ENCODE data around the gene CD44. TPM values are rescaled to one million over a fixed set of nuclear protein-coding genes. Genes with fewer than 3 reads are reported as not detected.

CD44 gene
- total RNA-seq, 3 donors from 2014 or later (not counting 1 experiment from before 2014, with no cell fraction given): 354 to 638 (median 490) TPM

GRCh38 chr11:35255514-35255913, 116.5 kb downstream of the CD44 start:
- H3K9me3 ChIP-seq (ENCODE audit: control insufficient read depth, insufficient read depth, low read length): no peaks in the 10 kb centered on the region
- ATAC-seq (no peak), DNase-seq (no peak)
- TF ChIP-seq, protein P1, sequence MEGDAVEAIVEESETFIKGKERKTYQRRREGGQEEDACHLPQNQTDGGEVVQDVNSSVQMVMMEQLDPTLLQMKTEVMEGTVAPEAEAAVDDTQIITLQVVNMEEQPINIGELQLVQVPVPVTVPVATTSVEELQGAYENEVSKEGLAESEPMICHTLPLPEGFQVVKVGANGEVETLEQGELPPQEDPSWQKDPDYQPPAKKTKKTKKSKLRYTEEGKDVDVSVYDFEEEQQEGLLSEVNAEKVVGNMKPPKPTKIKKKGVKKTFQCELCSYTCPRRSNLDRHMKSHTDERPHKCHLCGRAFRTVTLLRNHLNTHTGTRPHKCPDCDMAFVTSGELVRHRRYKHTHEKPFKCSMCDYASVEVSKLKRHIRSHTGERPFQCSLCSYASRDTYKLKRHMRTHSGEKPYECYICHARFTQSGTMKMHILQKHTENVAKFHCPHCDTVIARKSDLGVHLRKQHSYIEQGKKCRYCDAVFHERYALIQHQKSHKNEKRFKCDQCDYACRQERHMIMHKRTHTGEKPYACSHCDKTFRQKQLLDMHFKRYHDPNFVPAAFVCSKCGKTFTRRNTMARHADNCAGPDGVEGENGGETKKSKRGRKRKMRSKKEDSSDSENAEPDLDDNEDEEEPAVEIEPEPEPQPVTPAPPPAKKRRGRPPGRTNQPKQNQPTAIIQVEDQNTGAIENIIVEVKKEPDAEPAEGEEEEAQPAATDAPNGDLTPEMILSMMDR (IDR thresholded peaks at IDR 0.05): no peak
- Mint-ChIP-seq H3K9me3 (no peaks in the 10 kb centered on the region), H3K27me3 (ENCODE audit: low read depth in 2 of 2) (peaks cover 0 to 3% of the 10 kb centered on the region in 2 donors), H3K27ac (no peak overlapping the region), H3K36me3 (no peaks in the 10 kb centered on the region), H3K4me1 (peaks cover 15 to 20% of the 10 kb centered on the region in 2 donors), H3K4me3 (no peak overlapping the region)
- 93% methylated on average over 2 of the region's 2 CpGs for WGBS (ENCODE audit: insufficient coverage)
- no peak overlapping the region for H3K27ac ChIP-seq (ENCODE audit: low read length)
- H3K27me3 ChIP-seq (ENCODE audit: control insufficient read depth, insufficient read depth, low read length): no peaks in the 10 kb centered on the region
- no peaks in the 10 kb centered on the region for H3K36me3 ChIP-seq (ENCODE audit: control insufficient read depth, insufficient read depth, low read length)
- intact Hi-C loops (cut with micrococcal nuclease): no loop called here
- H3K4me1 ChIP-seq (ENCODE audit: control insufficient read depth, insufficient read depth, low read length): peaks cover 4% of the 10 kb centered on the region
- H3K4me3 ChIP-seq (ENCODE audit: low read length): no peak overlapping the region

GRCh38 chr11:35256296-35256695, 117.3 kb downstream of the CD44 start:
- Histone ChIP-seq H3K9me3 (ENCODE audit: control insufficient read depth, insufficient read depth, low read length) (no peaks in the 10 kb centered on the region), H3K36me3 (ENCODE audit: control insufficient read depth, insufficient read depth, low read length) (no peaks in the 10 kb centered on the region), H3K4me3 (ENCODE audit: low read length) (no peak overlapping the region), H3K4me1 (ENCODE audit: control insufficient read depth, insufficient read depth, low read length) (peaks cover 4% of the 10 kb centered on the region), H3K27ac (ENCODE audit: low read length) (peak overlapping the region; percentile 56), H3K27me3 (ENCODE audit: control insufficient read depth, insufficient read depth, low read length) (no peaks in the 10 kb centered on the region)
- peaks cover 0 to 3% of the 10 kb centered on the region in 2 donors for H3K27me3 Mint-ChIP-seq (ENCODE audit: low read depth in 2 of 2)
- TF ChIP-seq, protein P1 (IDR thresholded peaks at IDR 0.05): no peak
- H3K36me3 Mint-ChIP-seq: no peaks in the 10 kb centered on the region
- H3K4me1 Mint-ChIP-seq: peaks cover 15 to 20% of the 10 kb centered on the region in 2 donors
- peak overlapping the region; percentile 8 to 65 for H3K27ac Mint-ChIP-seq
- peak overlapping the region; percentile 41 for H3K4me3 Mint-ChIP-seq
- intact Hi-C loops (cut with micrococcal nuclease): no loop called here
- no peak for ATAC-seq
- DNase-seq: no peak
- no peaks in the 10 kb centered on the region for H3K9me3 Mint-ChIP-seq

DNA sequence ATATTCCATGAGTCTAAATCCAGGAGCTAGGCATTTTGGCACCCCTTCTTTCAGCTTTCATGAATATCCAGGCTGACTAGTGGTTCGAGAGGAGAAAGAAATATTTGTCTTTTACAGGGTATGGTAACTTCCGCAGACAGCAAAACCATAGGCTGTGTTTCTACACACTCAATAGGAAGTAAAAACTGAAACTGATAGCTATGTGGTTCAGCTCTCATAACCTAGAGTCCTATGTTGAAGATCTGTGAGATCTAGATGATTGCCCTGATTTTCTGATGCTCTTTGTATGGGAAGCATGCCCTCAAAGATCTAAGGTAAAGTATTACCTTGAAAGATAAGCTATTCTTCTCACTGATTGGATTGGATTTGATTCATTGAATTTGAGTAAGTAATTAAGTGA, 118.3 kb downstream of the CD44 start:
- WGBS (ENCODE audit: insufficient coverage): 0% methylated on average over 1 of the region's 2 CpGs
- no peaks in the 10 kb centered on the region for H3K36me3 Mint-ChIP-seq
- DNase-seq: peak in 1 of 2 donors; percentile 67
- Histone ChIP-seq H3K4me1 (ENCODE audit: control insufficient read depth, insufficient read depth, low read length) (peaks cover 4% of the 10 kb centered on the region), H3K9me3 (ENCODE audit: control insufficient read depth, insufficient read depth, low read length) (no peaks in the 10 kb centered on the region), H3K4me3 (ENCODE audit: low read length) (no peak overlapping the region), H3K36me3 (ENCODE audit: control insufficient read depth, insufficient read depth, low read length) (no peaks in the 10 kb centered on the region), H3K27me3 (ENCODE audit: control insufficient read depth, insufficient read depth, low read length) (no peaks in the 10 kb centered on the region), H3K27ac (ENCODE audit: low read length) (peak overlapping the region; percentile 56)
- peak overlapping the region; percentile 61 to 65 for H3K27ac Mint-ChIP-seq
- peak overlapping the region; percentile 25 for H3K4me3 Mint-ChIP-seq
- no peaks in the 10 kb centered on the region for H3K9me3 Mint-ChIP-seq
- TF ChIP-seq, protein P1 (IDR thresholded peaks at IDR 0.05): no peak
- peak; percentile 74 to 99 (median 83) for ATAC-seq
- peaks cover 15 to 20% of the 10 kb centered on the region in 2 donors for H3K4me1 Mint-ChIP-seq
- intact Hi-C loops (cut with micrococcal nuclease): no loop called here
- H3K27me3 Mint-ChIP-seq (ENCODE audit: low read depth in 2 of 2): peaks cover 0 to 3% of the 10 kb centered on the region in 2 donors

GRCh38 chr11:35259529-35259928, 120.6 kb downstream of the CD44 start:
- H3K4me3 Mint-ChIP-seq: no peak overlapping the region
- no peak for DNase-seq
- peaks cover 15 to 20% of the 10 kb centered on the region in 2 donors for H3K4me1 Mint-ChIP-seq
- intact Hi-C loops (cut with micrococcal nuclease): no loop called here
- Histone ChIP-seq H3K27me3 (ENCODE audit: control insufficient read depth, insufficient read depth, low read length) (no peaks in the 10 kb centered on the region), H3K4me3 (ENCODE audit: low read length) (no peak overlapping the region), H3K36me3 (ENCODE audit: control insufficient read depth, insufficient read depth, low read length) (no peaks in the 10 kb centered on the region), H3K27ac (ENCODE audit: low read length) (no peak overlapping the region), H3K4me1 (ENCODE audit: control insufficient read depth, insufficient read depth, low read length) (peaks cover 4% of the 10 kb centered on the region), H3K9me3 (ENCODE audit: control insufficient read depth, insufficient read depth, low read length) (no peaks in the 10 kb centered on the region)
- no peaks in the 10 kb centered on the region for H3K9me3 Mint-ChIP-seq
- ATAC-seq: no peak
- no peaks in the 10 kb centered on the region for H3K36me3 Mint-ChIP-seq
- WGBS (ENCODE audit: insufficient coverage): 100% methylated on average over 1 of the region's 2 CpGs
- TF ChIP-seq, protein P1 (IDR thresholded peaks at IDR 0.05): no peak
- H3K27ac Mint-ChIP-seq: no peak overlapping the region
- peaks cover 0 to 3% of the 10 kb centered on the region in 2 donors for H3K27me3 Mint-ChIP-seq (ENCODE audit: low read depth in 2 of 2)

All from natural killer cell (primary cell).